ENCODE results near the gene AVPI1.
"Not testable (repeated sequence)": the region's sequence is repeated elsewhere in the genome, so short reads cannot be mapped to it uniquely, and the experiment has no call there.

AVPI1 gene

DNA sequence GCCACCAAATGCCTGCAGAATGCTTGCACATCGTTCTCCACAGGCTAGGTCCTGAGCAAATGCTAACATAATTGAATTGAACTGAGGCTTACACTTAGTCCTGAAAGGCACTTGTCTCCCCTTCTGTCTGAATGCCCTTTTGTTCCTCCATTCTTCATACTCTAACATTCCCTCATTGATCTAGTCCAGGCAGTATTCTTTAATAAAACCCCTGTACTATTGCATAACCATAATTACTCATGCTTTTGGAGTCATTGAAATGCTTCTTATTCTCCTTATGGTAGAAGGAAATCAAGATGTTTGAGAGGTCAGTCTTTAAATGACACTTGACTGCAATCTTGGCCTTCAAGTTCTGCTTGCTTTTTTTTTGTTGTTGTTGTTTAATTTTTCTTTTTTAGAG, 39.5 kb downstream of the AVPI1 start:
- peak overlapping the region; percentile 14 to 26 for H3K27ac ChIP-seq
- DNase-seq (ENCODE audit: low spot score): no peak
- TF ChIP-seq, protein P1, sequence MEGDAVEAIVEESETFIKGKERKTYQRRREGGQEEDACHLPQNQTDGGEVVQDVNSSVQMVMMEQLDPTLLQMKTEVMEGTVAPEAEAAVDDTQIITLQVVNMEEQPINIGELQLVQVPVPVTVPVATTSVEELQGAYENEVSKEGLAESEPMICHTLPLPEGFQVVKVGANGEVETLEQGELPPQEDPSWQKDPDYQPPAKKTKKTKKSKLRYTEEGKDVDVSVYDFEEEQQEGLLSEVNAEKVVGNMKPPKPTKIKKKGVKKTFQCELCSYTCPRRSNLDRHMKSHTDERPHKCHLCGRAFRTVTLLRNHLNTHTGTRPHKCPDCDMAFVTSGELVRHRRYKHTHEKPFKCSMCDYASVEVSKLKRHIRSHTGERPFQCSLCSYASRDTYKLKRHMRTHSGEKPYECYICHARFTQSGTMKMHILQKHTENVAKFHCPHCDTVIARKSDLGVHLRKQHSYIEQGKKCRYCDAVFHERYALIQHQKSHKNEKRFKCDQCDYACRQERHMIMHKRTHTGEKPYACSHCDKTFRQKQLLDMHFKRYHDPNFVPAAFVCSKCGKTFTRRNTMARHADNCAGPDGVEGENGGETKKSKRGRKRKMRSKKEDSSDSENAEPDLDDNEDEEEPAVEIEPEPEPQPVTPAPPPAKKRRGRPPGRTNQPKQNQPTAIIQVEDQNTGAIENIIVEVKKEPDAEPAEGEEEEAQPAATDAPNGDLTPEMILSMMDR (IDR thresholded peaks at IDR 0.05): no peak
- H3K4me3 ChIP-seq: no peak overlapping the region

DNA sequence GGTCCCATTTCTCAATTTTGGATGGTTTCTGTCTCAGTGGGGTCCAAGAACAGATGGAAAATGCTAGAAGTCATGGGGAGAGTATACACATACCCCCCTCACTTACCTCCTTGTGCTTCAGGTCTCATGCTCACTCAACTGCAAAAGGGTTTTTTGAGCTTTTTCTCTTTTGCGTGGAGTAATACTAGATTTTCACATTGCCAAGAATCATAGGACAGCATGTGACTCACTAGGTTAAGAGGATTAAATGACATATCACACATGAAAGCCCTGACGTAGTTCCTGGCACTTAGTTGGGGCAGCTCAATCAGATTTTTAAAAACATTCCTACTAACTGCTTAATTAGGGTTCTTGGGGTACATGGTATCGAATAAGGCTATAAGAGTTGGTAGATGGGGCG, 42.1 kb downstream of the AVPI1 start:
- TF ChIP-seq, protein P1 (IDR thresholded peaks at IDR 0.05): no peak

DNA sequence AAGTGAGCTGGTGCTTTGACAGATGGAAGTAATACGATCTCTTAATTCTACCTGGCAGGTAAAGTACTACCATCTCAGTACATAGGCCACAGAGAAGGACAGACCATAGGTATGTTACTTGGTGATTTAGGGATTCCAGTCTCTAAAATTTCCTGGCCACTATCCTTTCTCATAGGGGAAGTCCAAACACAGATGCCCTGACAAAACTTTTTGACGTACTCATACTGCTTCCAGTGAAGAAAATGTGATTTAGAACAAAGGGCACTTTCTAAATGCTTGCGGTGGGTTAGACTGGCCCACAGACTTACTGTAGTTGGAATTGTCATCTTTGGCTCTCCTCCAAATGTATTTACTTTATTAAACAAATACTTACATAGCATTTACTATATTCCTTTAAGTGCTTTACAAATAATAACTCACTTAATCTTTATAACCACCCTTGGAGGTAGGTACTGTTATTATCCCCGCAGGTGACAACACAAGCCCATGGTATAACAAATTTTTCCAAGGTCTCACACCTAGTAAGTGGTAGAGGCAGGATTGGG, 43.5 kb downstream of the AVPI1 start:
- Histone ChIP-seq H3K27ac (no peak overlapping the region), H3K4me3 (no peak overlapping the region)
- no peak for DNase-seq (ENCODE audit: low spot score)
- TF ChIP-seq, protein P1 (IDR thresholded peaks at IDR 0.05): no peak

More for the DNA sequence above, 42.1 kb downstream of the AVPI1 start:
- DNase-seq (ENCODE audit: low spot score): no peak
- no peak overlapping the region for H3K4me3 ChIP-seq
- no peak overlapping the region for H3K27ac ChIP-seq

DNA sequence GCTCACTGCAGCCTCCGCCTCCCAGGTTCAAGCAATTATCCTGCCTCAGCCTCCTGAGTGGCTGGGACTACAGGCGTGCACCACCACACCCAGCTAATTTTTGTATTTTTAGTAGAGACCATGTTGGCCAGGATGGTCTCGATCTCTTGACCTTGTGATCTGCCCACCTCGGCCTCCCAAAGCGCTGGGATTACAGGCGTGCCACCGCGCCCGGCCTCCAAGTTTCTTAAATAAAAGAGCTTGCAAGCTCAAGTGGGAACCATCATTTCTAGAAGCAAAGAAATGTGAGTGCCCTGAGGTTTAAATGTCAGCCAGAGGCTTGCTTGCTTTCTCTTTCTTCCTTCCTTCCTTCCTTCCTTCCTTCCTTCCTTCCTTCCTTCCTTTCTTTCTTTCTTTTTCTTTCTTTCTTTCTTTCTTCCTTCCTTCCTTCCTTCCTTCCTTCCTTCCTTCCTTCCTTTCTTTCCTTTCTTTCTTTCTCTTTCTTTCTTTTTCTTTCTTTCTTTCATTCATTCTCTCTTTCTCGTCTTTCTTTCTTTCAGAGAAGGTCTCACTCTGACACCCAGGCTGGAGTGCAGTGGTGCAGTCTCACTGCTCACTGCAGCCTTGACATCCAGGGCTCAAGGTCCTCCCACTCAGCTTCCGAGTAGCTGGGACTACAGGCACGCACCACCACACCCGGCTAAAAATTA, 44.4 kb downstream of the AVPI1 start:
- not testable (repeated sequence) for DNase-seq (ENCODE audit: low spot score); H3K27ac ChIP-seq

DNA sequence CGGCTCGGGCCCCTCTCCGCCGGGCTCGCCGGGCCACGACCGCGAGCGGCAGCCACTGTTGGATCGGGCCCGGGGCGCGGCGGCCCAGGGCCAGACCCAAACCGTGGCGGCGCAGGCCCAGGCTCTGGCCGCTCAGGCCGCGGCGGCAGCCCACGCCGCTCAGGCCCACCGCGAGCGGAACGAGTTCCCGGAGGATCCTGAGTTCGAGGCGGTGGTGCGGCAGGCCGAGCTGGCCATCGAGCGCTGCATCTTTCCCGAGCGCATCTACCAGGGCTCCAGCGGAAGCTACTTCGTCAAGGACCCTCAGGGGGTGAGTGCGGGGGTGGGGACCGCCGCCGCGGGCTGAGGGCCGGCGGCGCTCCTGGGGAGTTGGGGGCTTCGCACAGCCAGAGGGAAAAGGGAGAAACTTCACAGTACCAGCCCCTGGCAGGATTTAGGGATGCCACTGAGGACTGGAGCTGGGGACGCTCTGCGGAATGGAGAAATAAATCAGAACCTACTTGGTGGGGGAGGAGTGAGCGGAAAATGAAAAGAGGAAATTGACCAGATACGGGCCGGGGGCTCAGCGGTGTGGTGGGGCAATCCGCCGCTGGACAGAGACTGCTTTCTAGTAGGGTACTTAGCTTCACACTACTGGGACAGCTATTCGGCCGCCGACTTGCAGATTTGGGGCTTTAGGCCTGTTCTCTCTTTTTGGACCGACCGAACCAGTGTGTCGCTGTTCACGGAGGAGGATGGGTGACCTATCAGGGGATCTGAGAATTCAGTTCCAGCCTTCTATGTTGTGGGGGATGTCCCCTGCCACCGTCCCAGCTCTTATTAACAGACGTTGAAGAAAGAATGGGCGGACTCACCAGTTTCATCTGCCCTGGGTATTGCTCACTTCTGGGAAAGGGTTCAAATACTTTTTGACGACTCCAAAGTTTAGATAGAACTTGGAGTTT, 45.9 kb downstream of the AVPI1 start:
- Histone ChIP-seq H3K27ac (peak overlapping the region; percentile 82 to 97), H3K4me3 (peak overlapping the region; percentile 99)
- TF ChIP-seq, protein P1 (IDR thresholded peaks at IDR 0.05): no peak
- DNase-seq (ENCODE audit: low spot score): peak; percentile 81

More for the DNA sequence above, 44.4 kb downstream of the AVPI1 start:
- not testable (repeated sequence) for H3K4me3 ChIP-seq

DNA sequence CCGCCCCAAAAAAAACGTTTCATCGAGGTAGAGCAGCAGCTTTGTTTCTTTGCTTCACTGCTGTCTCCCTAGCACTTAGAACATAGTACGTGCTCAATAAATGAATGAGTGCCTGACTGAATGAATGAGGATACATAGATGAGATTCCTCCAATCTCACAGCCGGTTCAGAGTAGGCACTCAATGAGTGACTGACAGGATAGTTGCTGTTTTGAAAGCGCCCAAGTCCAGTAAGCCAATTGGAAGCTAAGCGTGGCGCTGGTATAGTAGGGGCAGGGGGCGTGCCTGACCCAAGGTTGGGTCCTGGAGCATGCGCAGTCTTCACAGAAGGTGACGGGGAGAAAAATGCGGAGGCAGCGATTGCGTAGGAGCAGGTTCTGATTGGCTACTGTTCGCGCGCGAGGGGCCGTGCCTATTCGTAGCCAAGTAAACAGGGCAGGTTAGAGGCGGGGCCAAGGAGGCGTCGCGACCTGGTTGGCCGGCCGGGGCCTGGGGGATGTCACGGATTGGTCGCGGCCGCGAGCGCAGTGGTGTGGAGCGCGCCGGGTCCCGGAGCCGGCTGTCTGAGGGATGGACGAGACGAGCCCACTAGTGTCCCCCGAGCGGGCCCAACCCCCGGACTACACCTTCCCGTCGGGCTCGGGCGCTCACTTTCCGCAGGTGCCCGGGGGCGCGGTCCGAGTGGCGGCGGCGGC, 46.7 kb downstream of the AVPI1 start, which contains the start of gene PI4K2A:
TSS of gene PI4K2A (plus strand) at position 498 of the 694 bp plus-strand sequence. CDS start at position 570, 72 bp downstream.
- peak within 1 kb of the TSS; percentile 99 for H3K4me3 ChIP-seq
- TF ChIP-seq, protein P1 (IDR thresholded peaks at IDR 0.05): no peak
- peak; percentile 99 for DNase-seq (ENCODE audit: low spot score)
- peak within 1 kb of the TSS; percentile 82 to 97 for H3K27ac ChIP-seq

DNA sequence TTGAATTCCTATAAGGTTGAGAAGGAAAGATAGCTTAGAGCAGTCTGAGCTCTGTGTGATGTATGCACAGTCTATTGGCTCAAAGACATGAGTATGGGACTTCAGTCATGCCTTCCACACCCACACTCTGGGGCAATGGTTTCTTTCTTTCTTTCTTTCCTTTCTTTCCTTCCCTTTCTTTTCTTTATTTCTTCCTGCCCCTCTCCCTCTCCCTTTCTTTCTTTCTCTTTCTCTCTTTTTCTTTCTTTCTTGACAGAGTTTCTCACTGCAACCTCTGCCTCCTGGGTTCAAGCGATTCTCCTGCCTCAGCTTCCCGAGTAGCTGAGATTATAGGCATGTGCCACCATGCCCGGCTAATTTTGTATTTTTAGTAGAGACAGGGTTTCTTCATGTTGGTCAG, 48.0 kb downstream of the AVPI1 start:
- H3K27ac ChIP-seq; H3K4me3 ChIP-seq; DNase-seq (ENCODE audit: low spot score): not testable (repeated sequence)
